Type B pancreatic cell (in vitro differentiated cells): ENCODE measurements around the gene POLR3A. TPM values are rescaled to one million over a fixed set of nuclear protein-coding genes. Genes with fewer than 3 reads are reported as not detected.

Experiments used
- DNase-seq: peaks from one replicate; pipeline ENCODE4 v3.0.0; 2021; ENCODE audit warnings: mixed read lengths; ENCODE audit not compliant: unreplicated experiment; ENCODE audit errors: extremely low spot score
- H3K27ac Mint-ChIP-seq: 2 replicates; pipeline ENCODE4 v1.8.0; 2021; ENCODE audit warnings: mild to moderate bottlenecking, mixed read lengths
- H3K27me3 Mint-ChIP-seq: 2 replicates; pipeline ENCODE4 v1.8.0; 2021; ENCODE audit warnings: mixed read lengths
- H3K36me3 Mint-ChIP-seq: 2 replicates; pipeline ENCODE4 v1.8.0; 2021; ENCODE audit warnings: mixed read lengths
- H3K4me1 Mint-ChIP-seq: one replicate; pipeline ENCODE4 v1.8.0; 2021; ENCODE audit warnings: mixed read lengths; ENCODE audit not compliant: unreplicated experiment
- H3K4me3 Mint-ChIP-seq: 2 replicates; pipeline ENCODE4 v1.8.0; 2021; ENCODE audit warnings: mild to moderate bottlenecking, mixed read lengths
- H3K9me3 Mint-ChIP-seq: 2 replicates; pipeline ENCODE4 v1.8.0; 2021; ENCODE audit warnings: mixed read lengths
- total RNA-seq: library from RNA; stranded (reverse); gene quantifications from 2 replicates; pipeline ENCODE4 v1.2.1, GENCODE V29; 2021; ENCODE audit warnings: low replicate concordance
- TF ChIP-seq, protein P1 (sequence below): fragments of 200-600 bp; sonication (generic); conservative IDR thresholded peaks from 2 replicates; pipeline ENCODE4 v1.5.0; 2021; ENCODE audit warnings: antibody characterized with exemption, mild to moderate bottlenecking

Gene POLR3A
- total RNA-seq, 1 donor from 2014 or later, result 23.8 TPM

GRCh38 chr10:77974396-77975074 is 54.8 kb downstream of the POLR3A start:
- TF ChIP-seq, protein P1, sequence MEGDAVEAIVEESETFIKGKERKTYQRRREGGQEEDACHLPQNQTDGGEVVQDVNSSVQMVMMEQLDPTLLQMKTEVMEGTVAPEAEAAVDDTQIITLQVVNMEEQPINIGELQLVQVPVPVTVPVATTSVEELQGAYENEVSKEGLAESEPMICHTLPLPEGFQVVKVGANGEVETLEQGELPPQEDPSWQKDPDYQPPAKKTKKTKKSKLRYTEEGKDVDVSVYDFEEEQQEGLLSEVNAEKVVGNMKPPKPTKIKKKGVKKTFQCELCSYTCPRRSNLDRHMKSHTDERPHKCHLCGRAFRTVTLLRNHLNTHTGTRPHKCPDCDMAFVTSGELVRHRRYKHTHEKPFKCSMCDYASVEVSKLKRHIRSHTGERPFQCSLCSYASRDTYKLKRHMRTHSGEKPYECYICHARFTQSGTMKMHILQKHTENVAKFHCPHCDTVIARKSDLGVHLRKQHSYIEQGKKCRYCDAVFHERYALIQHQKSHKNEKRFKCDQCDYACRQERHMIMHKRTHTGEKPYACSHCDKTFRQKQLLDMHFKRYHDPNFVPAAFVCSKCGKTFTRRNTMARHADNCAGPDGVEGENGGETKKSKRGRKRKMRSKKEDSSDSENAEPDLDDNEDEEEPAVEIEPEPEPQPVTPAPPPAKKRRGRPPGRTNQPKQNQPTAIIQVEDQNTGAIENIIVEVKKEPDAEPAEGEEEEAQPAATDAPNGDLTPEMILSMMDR, result peak; percentile 62
- Mint-ChIP-seq H3K9me3 (no peaks in the 10 kb centered on the region), H3K4me3 (no peak overlapping the region), H3K36me3 (peaks cover 20% of the 10 kb centered on the region), H3K27me3 (no peaks in the 10 kb centered on the region), H3K4me1 (peaks cover 21% of the 10 kb centered on the region), H3K27ac (no peak overlapping the region)
- DNase-seq, result no peak

DNA sequence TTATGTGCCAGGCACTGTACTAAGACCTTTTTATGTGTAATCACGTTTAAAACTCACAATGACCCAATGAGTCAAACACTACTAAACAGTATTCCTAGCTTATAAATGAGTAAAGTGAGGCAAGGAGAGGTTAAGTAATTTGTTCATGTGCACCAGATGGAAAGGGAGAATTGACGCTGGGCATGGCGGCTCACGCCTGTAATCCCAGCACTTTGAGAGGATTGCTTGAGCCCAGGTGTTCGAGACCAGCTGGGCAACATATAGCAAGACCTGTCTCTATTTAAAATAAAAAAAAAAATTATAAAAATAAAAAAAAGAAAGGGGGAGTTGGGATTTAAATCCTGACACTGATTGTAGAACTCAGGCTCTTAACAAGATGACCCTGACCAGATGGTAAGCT is 56.0 kb downstream of the POLR3A start:
- TF ChIP-seq, protein P1, result no peak
- H3K27me3 Mint-ChIP-seq, result no peaks in the 10 kb centered on the region
- peaks cover 25% of the 10 kb centered on the region for H3K4me1 Mint-ChIP-seq
- H3K27ac Mint-ChIP-seq, result no peak overlapping the region
- DNase-seq, result no peak
- H3K9me3 Mint-ChIP-seq, result no peaks in the 10 kb centered on the region
- no peak overlapping the region for H3K4me3 Mint-ChIP-seq
- peaks cover 17% of the 10 kb centered on the region for H3K36me3 Mint-ChIP-seq

GRCh38 chr10:77972148-77972547 is 57.2 kb downstream of the POLR3A start:
- no peak overlapping the region for H3K4me3 Mint-ChIP-seq
- TF ChIP-seq, protein P1, result no peak
- no peaks in the 10 kb centered on the region for H3K9me3 Mint-ChIP-seq
- no peaks in the 10 kb centered on the region for H3K27me3 Mint-ChIP-seq
- H3K36me3 Mint-ChIP-seq, result peaks cover 9% of the 10 kb centered on the region
- peak overlapping the region; percentile 34 for H3K27ac Mint-ChIP-seq
- H3K4me1 Mint-ChIP-seq, result peaks cover 35% of the 10 kb centered on the region
- DNase-seq, result no peak

DNA sequence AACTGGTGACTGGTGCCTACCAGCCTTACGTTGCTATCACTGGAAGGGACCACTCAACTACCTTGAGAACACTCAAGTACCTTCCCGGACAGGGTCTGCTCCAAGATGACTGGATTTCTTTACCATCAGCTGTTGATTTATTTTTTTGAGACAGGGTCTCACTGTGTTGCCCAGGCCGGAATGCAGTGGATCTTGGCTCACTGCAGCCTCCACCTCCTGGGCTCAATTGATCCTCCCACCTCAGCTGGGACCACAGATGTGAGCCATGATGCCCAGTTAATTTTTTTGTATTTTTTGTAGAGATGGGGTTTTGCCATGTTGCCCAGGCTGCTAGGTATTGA is 57.5 kb downstream of the POLR3A start:
- TF ChIP-seq, protein P1, result no peak
- Mint-ChIP-seq H3K27ac (peak overlapping the region; percentile 34), H3K4me1 (peaks cover 35% of the 10 kb centered on the region), H3K4me3 (no peak overlapping the region), H3K27me3 (no peaks in the 10 kb centered on the region), H3K36me3 (peaks cover 7% of the 10 kb centered on the region), H3K9me3 (no peaks in the 10 kb centered on the region)
- no peak for DNase-seq

GRCh38 chr10:77970869-77971803 is 58.2 kb downstream of the POLR3A start:
- Mint-ChIP-seq H3K4me1 (peaks cover 35% of the 10 kb centered on the region), H3K27me3 (no peaks in the 10 kb centered on the region), H3K36me3 (peaks cover 3% of the 10 kb centered on the region), H3K9me3 (no peaks in the 10 kb centered on the region), H3K27ac (peak overlapping the region; percentile 34), H3K4me3 (peak overlapping the region; percentile 31)
- TF ChIP-seq, protein P1, result no peak
- DNase-seq, result no peak
